ENCODE results near the gene MRNIP. TPM values are rescaled to one million over a fixed set of nuclear protein-coding genes. Genes with fewer than 3 reads are reported as not detected.

MRNIP gene
- total RNA-seq, 1 experiment from 2014 or later = 36.2 TPM

DNA sequence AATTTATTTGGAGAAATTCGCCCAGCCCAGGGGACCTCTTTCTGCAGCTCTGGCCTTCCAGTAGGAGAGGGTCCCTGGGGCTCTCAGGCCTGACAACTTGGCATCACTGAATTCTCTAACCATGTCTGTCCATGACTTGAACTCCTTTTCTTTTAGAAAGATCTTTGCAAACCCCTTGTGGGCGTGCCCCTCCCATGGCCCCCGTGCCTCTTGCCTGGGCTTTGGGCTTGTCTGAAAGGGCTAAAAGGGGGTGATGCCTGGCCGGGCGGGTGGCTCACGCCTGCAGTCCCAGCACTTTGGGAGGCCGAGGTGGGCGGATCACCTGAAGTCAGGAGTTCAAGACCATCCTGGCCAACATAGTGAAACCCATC lies 41.2 kb downstream of the MRNIP start:
- H3K4me3 ChIP-seq (replicated peaks in 1 of 2; ENCODE audit: low read depth in 1 of 2, low read length in 2 of 2) = no peak overlapping the region

More for the DNA sequence above, 41.2 kb downstream of the MRNIP start:
- no peaks in the 10 kb centered on the region for H3K9me2 ChIP-seq (ENCODE audit: insufficient read depth)
- H4K20me1 ChIP-seq (ENCODE audit: insufficient read depth) = peaks cover 7% of the 10 kb centered on the region; the same call in 1 of the 2 replicates
- ChIA-PET POLR2A (interaction anchor here (0.7 to 0.9 kb wide), 2 partner anchors 194 to 668 kb away, joined by 3 read pairs; partner anchors contain the start of gene HNRNPH1), RAD21 (ENCODE audit: low non-redundant PET in 1 of 2, low total read pairs in 2 of 2, uncharacterized antibody in 2 of 2, unreplicated experiment in 2 of 2) (interaction anchor here in 1 of 2 experiments (0.6 kb wide), 1 partner anchor 15 kb away, joined by 3 read pairs; no protein-coding TSS in a partner anchor), CTCF (no interaction called here)
- peaks cover 35 to 46% of the 10 kb centered on the region in 2 experiments for H3K4me1 ChIP-seq (ENCODE audit: control insufficient read depth in 1 of 2, insufficient read depth in 2 of 2, low read length in 2 of 2)
- no peaks in the 10 kb centered on the region for H3K9me3 ChIP-seq (ENCODE audit: control insufficient read depth in 1 of 2, insufficient read depth in 1 of 2, low read depth in 1 of 2, low read length in 2 of 2)
- H3K27ac ChIP-seq (ENCODE audit: low read depth, low read length) = peak overlapping the region; percentile 99
- no peak overlapping the region for H2AFZ ChIP-seq (ENCODE audit: low read depth, low read length, poor library complexity, severe bottlenecking)
- no peak for TF ChIP-seq SIN3A (IDR thresholded peaks at IDR 0.05; ENCODE audit: low read depth)
- TF ChIP-seq, protein P1, sequence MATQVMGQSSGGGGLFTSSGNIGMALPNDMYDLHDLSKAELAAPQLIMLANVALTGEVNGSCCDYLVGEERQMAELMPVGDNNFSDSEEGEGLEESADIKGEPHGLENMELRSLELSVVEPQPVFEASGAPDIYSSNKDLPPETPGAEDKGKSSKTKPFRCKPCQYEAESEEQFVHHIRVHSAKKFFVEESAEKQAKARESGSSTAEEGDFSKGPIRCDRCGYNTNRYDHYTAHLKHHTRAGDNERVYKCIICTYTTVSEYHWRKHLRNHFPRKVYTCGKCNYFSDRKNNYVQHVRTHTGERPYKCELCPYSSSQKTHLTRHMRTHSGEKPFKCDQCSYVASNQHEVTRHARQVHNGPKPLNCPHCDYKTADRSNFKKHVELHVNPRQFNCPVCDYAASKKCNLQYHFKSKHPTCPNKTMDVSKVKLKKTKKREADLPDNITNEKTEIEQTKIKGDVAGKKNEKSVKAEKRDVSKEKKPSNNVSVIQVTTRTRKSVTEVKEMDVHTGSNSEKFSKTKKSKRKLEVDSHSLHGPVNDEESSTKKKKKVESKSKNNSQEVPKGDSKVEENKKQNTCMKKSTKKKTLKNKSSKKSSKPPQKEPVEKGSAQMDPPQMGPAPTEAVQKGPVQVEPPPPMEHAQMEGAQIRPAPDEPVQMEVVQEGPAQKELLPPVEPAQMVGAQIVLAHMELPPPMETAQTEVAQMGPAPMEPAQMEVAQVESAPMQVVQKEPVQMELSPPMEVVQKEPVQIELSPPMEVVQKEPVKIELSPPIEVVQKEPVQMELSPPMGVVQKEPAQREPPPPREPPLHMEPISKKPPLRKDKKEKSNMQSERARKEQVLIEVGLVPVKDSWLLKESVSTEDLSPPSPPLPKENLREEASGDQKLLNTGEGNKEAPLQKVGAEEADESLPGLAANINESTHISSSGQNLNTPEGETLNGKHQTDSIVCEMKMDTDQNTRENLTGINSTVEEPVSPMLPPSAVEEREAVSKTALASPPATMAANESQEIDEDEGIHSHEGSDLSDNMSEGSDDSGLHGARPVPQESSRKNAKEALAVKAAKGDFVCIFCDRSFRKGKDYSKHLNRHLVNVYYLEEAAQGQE (IDR thresholded peaks at IDR 0.05; ENCODE audit: low read depth) = no peak
- no peak for TF ChIP-seq TCF7L2 (IDR thresholded peaks at IDR 0.05; ENCODE audit: borderline replicate concordance, extremely low read depth, insufficient read depth, insufficient read length)
- TF ChIP-seq, protein P2, sequence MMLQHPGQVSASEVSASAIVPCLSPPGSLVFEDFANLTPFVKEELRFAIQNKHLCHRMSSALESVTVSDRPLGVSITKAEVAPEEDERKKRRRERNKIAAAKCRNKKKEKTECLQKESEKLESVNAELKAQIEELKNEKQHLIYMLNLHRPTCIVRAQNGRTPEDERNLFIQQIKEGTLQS (IDR thresholded peaks at IDR 0.05) = no peak
- no peak for TF ChIP-seq FOSL1 (IDR thresholded peaks at IDR 0.05; ENCODE audit: low read depth)
- no peak for TF ChIP-seq YY1 (IDR thresholded peaks at IDR 0.05; ENCODE audit: extremely low read depth, insufficient replicate concordance, low read depth, low read length)
- TF ChIP-seq ZFX (IDR thresholded peaks at IDR 0.05) = no peak
- TF ChIP-seq, protein P3, sequence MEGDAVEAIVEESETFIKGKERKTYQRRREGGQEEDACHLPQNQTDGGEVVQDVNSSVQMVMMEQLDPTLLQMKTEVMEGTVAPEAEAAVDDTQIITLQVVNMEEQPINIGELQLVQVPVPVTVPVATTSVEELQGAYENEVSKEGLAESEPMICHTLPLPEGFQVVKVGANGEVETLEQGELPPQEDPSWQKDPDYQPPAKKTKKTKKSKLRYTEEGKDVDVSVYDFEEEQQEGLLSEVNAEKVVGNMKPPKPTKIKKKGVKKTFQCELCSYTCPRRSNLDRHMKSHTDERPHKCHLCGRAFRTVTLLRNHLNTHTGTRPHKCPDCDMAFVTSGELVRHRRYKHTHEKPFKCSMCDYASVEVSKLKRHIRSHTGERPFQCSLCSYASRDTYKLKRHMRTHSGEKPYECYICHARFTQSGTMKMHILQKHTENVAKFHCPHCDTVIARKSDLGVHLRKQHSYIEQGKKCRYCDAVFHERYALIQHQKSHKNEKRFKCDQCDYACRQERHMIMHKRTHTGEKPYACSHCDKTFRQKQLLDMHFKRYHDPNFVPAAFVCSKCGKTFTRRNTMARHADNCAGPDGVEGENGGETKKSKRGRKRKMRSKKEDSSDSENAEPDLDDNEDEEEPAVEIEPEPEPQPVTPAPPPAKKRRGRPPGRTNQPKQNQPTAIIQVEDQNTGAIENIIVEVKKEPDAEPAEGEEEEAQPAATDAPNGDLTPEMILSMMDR (IDR thresholded peaks at IDR 0.05 in 2 of 3, conservative IDR thresholded peaks at IDR 0.05 in 1 of 3; ENCODE audit: borderline replicate concordance in 1 of 3, insufficient read depth in 1 of 3, low read depth in 2 of 3, low read length in 2 of 3) = no peak
- TF ChIP-seq JUND (IDR thresholded peaks at IDR 0.05) = no peak
- TF ChIP-seq ZNF274 (IDR thresholded peaks at IDR 0.05; ENCODE audit: low read depth, low read length) = no peak
- TF ChIP-seq, protein P4, sequence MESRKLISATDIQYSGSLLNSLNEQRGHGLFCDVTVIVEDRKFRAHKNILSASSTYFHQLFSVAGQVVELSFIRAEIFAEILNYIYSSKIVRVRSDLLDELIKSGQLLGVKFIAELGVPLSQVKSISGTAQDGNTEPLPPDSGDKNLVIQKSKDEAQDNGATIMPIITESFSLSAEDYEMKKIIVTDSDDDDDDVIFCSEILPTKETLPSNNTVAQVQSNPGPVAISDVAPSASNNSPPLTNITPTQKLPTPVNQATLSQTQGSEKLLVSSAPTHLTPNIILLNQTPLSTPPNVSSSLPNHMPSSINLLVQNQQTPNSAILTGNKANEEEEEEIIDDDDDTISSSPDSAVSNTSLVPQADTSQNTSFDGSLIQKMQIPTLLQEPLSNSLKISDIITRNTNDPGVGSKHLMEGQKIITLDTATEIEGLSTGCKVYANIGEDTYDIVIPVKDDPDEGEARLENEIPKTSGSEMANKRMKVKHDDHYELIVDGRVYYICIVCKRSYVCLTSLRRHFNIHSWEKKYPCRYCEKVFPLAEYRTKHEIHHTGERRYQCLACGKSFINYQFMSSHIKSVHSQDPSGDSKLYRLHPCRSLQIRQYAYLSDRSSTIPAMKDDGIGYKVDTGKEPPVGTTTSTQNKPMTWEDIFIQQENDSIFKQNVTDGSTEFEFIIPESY (IDR thresholded peaks at IDR 0.05; ENCODE audit: extremely low read depth, insufficient replicate concordance, low read length) = no peak
- H3K9ac ChIP-seq (ENCODE audit: low read length) = no peak overlapping the region
- no peak overlapping the region for H3K4me2 ChIP-seq (ENCODE audit: low read length)
- DNase-seq (ENCODE audit: low read depth, low spot score) (no peak), ATAC-seq (no peak)
- no TSS peak for BruUV-seq (replicated peaks)
- intact Hi-C loops (cut with micrococcal nuclease) = no loop called here
- H3K79me2 ChIP-seq (ENCODE audit: insufficient read depth, low read length) = peaks cover 17% of the 10 kb centered on the region
- H3K27me3 ChIP-seq (ENCODE audit: insufficient read depth, low read length) = no peaks in the 10 kb centered on the region
- H3K36me3 ChIP-seq (ENCODE audit: control insufficient read depth in 1 of 2, insufficient read depth in 2 of 2, low read length in 2 of 2) = peaks cover 13 to 25% of the 10 kb centered on the region in 2 experiments; a peak in 3 of 4 replicates
